ENCODE data around the gene TRIO.

- TF ChIP-seq POLR2A (IDR thresholded peaks at IDR 0.05), result no peak
- peak; percentile 79 to 95 (median 95) for TF ChIP-seq CTCF (IDR thresholded peaks at IDR 0.05)
These were observed 208.9 kb downstream of the TRIO start for GRCh38 chr5:14351845-14352712.

Measured in transverse colon (tissue), 3 donors.